T-helper 1 cell (primary cell): ENCODE results near the gene RAB36.

Experiments used
- DNase-seq, 5 donors: peaks; one replicate each; pipeline ENCODE4 v3.0.0-alpha.2; 2012 to 2020

RAB36 gene

DNA sequence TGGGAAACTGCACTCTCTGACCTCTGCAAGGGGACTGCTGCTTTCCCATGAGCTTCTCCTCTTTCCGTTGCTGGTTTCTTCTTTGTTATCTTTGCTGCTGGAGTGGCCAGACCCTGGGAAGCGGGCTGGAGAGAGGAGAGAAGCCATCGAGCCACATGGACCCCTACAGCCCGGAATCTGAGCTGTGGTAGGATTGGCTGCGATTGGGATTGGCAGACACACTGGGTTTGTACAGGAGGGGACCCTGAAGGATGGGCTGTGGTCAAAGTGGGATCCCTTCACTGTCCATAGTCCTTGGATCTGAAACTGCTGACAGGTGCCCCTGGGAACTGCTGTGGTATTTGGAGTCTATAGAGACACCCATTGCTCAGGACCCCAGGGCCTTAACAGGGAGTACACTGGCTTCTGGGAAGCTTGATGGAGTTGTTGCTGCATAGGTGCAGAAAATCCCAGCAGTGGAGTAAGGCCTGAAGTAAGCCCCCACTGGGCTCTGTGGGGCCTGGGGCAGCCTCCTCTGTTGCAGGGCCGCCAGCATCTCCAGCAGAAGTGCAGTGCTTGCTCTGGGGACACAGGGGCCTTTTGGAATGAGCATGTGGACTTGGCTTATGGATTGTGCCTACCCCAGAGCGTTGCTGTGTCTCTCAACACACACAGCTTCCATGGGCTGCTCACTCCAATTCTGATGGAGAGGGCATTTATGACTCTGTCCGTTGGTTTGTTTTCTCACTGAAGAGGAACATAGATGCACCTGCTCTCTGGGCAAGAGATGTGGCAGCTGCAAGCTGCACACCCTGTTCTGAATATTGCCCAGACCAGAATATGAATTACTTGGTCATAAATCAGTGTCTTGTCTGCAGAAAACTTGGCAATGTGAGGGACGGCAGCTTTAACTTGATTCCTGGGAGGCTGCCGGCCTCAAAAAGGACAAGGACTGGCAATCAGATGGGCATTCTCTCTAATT lies 67.1 kb downstream of the RAB36 start:
- no peak for DNase-seq

GRCh38 chr22:23213022-23213555 lies 67.8 kb downstream of the RAB36 start:
- no peak for DNase-seq

GRCh38 chr22:23213581-23214334 lies 68.5 kb downstream of the RAB36 start:
- no peak for DNase-seq
